HCT116 (cell line): ENCODE measurements around the gene BAHD1.

Experiments used
- EGR1 ChIP-seq: IDR thresholded peaks from 2 replicates; pipeline ENCODE4 v1.6.1; 2012; ENCODE audit warnings: low read depth
- EZH2 ChIP-seq: fragments of 200-600 bp; sonication (generic); IDR thresholded peaks from 2 replicates; pipeline ENCODE4 v1.6.1; 2017; ENCODE audit warnings: antibody characterized with exemption, mixed run types
- EZH2phosphoT487 ChIP-seq: fragments of 200-600 bp; IDR thresholded peaks from 2 replicates; pipeline ENCODE4 v1.6.1; 2018; ENCODE audit warnings: antibody characterized with exemption, borderline replicate concordance
- MAX ChIP-seq: IDR thresholded peaks from 2 replicates; pipeline ENCODE4 v1.6.1; 2012
- POLR2A ChIP-seq: IDR thresholded peaks from 2 replicates; pipeline ENCODE4 v1.7.0; 2011; ENCODE audit warnings: borderline replicate concordance; ENCODE audit not compliant: insufficient read depth, insufficient read length; ENCODE audit errors: extremely low read depth
- RAD21 ChIP-seq: IDR thresholded peaks from 2 replicates; pipeline ENCODE4 v1.6.1; 2012; ENCODE audit warnings: low read depth, mild to moderate bottlenecking
- ZNF274 ChIP-seq: fragments of 200-500 bp; sonication (Bioruptor generic); IDR thresholded peaks from 2 replicates; pipeline ENCODE4 v1.6.1; 2014; ENCODE audit warnings: mild to moderate bottlenecking, low read depth, low read length, inconsistent platforms
- TF ChIP-seq, protein P1 (sequence below), 3 experiments: fragments of 200-600 bp in 1 of 3; sonication (generic) in 1 of 3; IDR thresholded peaks in 2 of 3; conservative IDR thresholded peaks in 1 of 3; 2 replicates each; pipeline ENCODE4 v1.5.1; 2012 to 2017; ENCODE audit warnings: low read depth in 2 of 3, low read length in 2 of 3, antibody characterized with exemption in 1 of 3, borderline replicate concordance in 1 of 3, control low read depth in 1 of 3, mild to moderate bottlenecking in 1 of 3, mixed read lengths in 1 of 3, mixed run types in 1 of 3, moderate library complexity in 1 of 3; ENCODE audit not compliant: insufficient read depth in 1 of 3

GRCh38 chr15:40420793-40421192 is 20.0 kb upstream of the BAHD1 start:
- TF ChIP-seq, protein P1, sequence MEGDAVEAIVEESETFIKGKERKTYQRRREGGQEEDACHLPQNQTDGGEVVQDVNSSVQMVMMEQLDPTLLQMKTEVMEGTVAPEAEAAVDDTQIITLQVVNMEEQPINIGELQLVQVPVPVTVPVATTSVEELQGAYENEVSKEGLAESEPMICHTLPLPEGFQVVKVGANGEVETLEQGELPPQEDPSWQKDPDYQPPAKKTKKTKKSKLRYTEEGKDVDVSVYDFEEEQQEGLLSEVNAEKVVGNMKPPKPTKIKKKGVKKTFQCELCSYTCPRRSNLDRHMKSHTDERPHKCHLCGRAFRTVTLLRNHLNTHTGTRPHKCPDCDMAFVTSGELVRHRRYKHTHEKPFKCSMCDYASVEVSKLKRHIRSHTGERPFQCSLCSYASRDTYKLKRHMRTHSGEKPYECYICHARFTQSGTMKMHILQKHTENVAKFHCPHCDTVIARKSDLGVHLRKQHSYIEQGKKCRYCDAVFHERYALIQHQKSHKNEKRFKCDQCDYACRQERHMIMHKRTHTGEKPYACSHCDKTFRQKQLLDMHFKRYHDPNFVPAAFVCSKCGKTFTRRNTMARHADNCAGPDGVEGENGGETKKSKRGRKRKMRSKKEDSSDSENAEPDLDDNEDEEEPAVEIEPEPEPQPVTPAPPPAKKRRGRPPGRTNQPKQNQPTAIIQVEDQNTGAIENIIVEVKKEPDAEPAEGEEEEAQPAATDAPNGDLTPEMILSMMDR (IDR thresholded peaks at IDR 0.05 in 2 of 3, conservative IDR thresholded peaks at IDR 0.05 in 1 of 3; ENCODE audit: borderline replicate concordance in 1 of 3, insufficient read depth in 1 of 3, low read depth in 2 of 3, low read length in 2 of 3): no peak
- TF ChIP-seq EZH2 (no peak), EZH2phosphoT487 (no peak), MAX (no peak), RAD21 (no peak), EGR1 (no peak), POLR2A (no peak), ZNF274 (no peak)
